Activated B cell treated with CpG ODN at 0.5 μM for 24 hours (primary cell): ENCODE results near the gene RFTN2. TPM values are rescaled to one million over a fixed set of nuclear protein-coding genes. Genes with fewer than 3 reads are reported as not detected.

Source experiments
- ATAC-seq: fragments of 200-7000 bp; cut with Tn5 transposase; one replicate; pipeline ENCODE4 v1.10.0; 2021; ENCODE audit warnings: low read depth, mild to moderate bottlenecking, moderate library complexity
- CTCF ChIA-PET: fragments of 350-600 bp; sonication (Branson Sonifier 250); formaldehyde crosslinking; loops from one replicate; lab custom pipeline; 2021; ENCODE audit warnings: antibody characterized with exemption; lab: Charles Lee
- POLR2A ChIA-PET: fragments of 350-600 bp; sonication (Branson Sonifier 250); formaldehyde crosslinking; loops from one replicate; lab custom pipeline; 2021; ENCODE audit warnings: antibody characterized with exemption; lab: Charles Lee
- DNase-seq: peaks from one replicate; pipeline ENCODE4 v3.0.0; 2022
- H3K27ac Mint-ChIP-seq: one replicate; pipeline ENCODE4 v1.8.0; 2020; ENCODE audit warnings: mixed read lengths
- H3K27me3 Mint-ChIP-seq: one replicate; pipeline ENCODE4 v1.8.0; 2021; ENCODE audit warnings: mixed read lengths
- H3K36me3 Mint-ChIP-seq: one replicate; pipeline ENCODE4 v1.8.0; 2021; ENCODE audit warnings: low read depth, mixed read lengths
- H3K4me1 Mint-ChIP-seq: one replicate; pipeline ENCODE4 v1.8.0; 2021; ENCODE audit warnings: mixed read lengths
- H3K4me3 Mint-ChIP-seq: one replicate; pipeline ENCODE4 v1.8.0; 2020; ENCODE audit warnings: mild to moderate bottlenecking, mixed read lengths
- H3K9me3 Mint-ChIP-seq: one replicate; pipeline ENCODE4 v1.8.0; 2020; ENCODE audit warnings: mixed read lengths
- CTCF ChIP-seq: fragments of 200-600 bp; IDR thresholded peaks from one replicate; pipeline ENCODE4 v1.8.0; 2022; ENCODE audit warnings: antibody characterized with exemption, mild to moderate bottlenecking
- intact Hi-C: fragments of 100-400 bp; cut with micrococcal nuclease; formaldehyde crosslinking; loops from one replicate; pipeline ENCODE4 v1.15.1; 2024
- total RNA-seq: library from RNA; stranded (reverse); gene quantifications from 2 replicates; pipeline ENCODE4 v1.2.3, GENCODE V29; 2022

RFTN2 gene
- total RNA-seq, 1 donor from 2014 or later: not detected

- DNase-seq (no peak), ATAC-seq (no peak)
- POLR2A ChIA-PET: no interaction called here
- Mint-ChIP-seq H3K9me3 (no peaks in the 10 kb centered on the region), H3K4me1 (peaks cover 4% of the 10 kb centered on the region), H3K27me3 (peaks cover 12% of the 10 kb centered on the region), H3K36me3 (no peaks in the 10 kb centered on the region), H3K4me3 (no peak overlapping the region), H3K27ac (no peak overlapping the region)
- TF ChIP-seq CTCF: no peak
- CTCF ChIA-PET: no interaction called here
- intact Hi-C loops: no loop called here
Measured at GRCh38 chr2:197614532-197614931, 60.9 kb downstream of the RFTN2 start.

GRCh38 chr2:197613509-197613987, 61.8 kb downstream of the RFTN2 start:
- Mint-ChIP-seq H3K9me3 (no peaks in the 10 kb centered on the region), H3K27me3 (peaks cover 14% of the 10 kb centered on the region), H3K4me1 (peaks cover 4% of the 10 kb centered on the region), H3K27ac (no peak overlapping the region), H3K36me3 (no peaks in the 10 kb centered on the region), H3K4me3 (no peak overlapping the region)
- POLR2A ChIA-PET: no interaction called here
- intact Hi-C loops: no loop called here
- no peak for DNase-seq
- no peak for TF ChIP-seq CTCF
- ATAC-seq: no peak
- CTCF ChIA-PET: no interaction called here

GRCh38 chr2:197606180-197606579, 69.2 kb downstream of the RFTN2 start:
- H3K36me3 Mint-ChIP-seq: no peaks in the 10 kb centered on the region
- intact Hi-C loops: no loop called here
- POLR2A ChIA-PET: no interaction called here
- no peaks in the 10 kb centered on the region for H3K4me1 Mint-ChIP-seq
- no peak overlapping the region for H3K4me3 Mint-ChIP-seq
- CTCF ChIA-PET: no interaction called here
- ATAC-seq: no peak
- no peak overlapping the region for H3K27ac Mint-ChIP-seq
- DNase-seq: no peak
- TF ChIP-seq CTCF: no peak
- H3K27me3 Mint-ChIP-seq: peaks cover 6% of the 10 kb centered on the region
- H3K9me3 Mint-ChIP-seq: peaks cover 3% of the 10 kb centered on the region

DNA sequence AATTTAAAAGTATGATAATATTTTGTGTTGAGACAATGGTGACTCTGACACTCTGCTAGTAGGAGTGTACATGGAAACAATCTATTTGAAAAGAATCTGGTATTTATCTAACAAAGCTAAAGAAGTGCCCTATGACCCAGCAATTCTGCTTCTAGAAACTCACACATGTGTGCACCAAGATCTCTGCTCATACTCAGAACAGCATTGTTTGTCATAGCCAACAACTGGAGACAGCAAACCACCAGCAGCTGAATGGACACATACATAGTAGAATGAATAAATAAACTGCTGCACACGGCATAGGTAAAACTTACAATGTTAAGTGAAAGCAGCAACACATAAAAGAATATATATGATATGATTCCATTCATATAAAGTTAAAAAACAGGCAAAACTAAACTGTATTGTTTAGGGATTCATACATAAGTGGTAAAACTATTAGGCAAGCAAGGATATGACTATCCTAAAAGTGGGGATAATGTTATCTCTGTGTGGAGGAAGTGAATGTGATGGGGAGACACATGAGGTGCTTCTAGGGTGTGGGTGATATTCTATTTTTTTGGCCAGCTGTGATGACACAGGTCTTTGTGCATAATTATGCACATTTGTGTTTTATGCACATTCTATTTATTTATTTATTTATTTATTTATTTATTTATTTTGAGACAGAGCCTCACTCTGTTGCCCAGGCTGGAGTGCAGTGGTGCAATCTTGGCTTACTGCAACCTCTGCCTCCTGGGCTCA, 71.1 kb downstream of the RFTN2 start:
- H3K36me3 Mint-ChIP-seq: no peaks in the 10 kb centered on the region
- peaks cover 6% of the 10 kb centered on the region for H3K27me3 Mint-ChIP-seq
- H3K27ac Mint-ChIP-seq: no peak overlapping the region
- DNase-seq (no peak), ATAC-seq (no peak)
- intact Hi-C loops: no loop called here
- ChIA-PET CTCF (no interaction called here), POLR2A (no interaction called here)
- no peak overlapping the region for H3K4me3 Mint-ChIP-seq
- H3K9me3 Mint-ChIP-seq: peaks cover 3% of the 10 kb centered on the region
- peaks cover 3% of the 10 kb centered on the region for H3K4me1 Mint-ChIP-seq
- no peak for TF ChIP-seq CTCF

DNA sequence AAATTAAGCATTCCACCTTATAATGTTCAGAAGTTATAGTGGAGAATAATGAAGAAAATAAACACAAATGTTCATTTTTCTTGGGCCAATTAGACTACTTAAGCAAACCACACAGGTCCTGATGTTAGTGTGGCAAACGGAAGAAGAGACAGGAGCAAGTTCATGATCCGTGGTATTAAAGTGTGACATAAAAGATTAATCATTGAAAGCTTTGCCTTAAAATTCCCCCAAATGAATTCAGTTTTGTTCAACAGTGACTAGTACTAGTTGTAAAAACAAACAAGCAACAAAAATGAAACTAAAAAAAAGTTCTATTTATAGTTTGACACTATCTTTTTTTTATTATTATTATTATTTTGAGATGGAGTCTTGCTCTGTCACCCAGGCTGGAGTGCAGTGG, 73.7 kb downstream of the RFTN2 start:
- Mint-ChIP-seq H3K27ac (no peak overlapping the region), H3K27me3 (peaks cover 13% of the 10 kb centered on the region), H3K36me3 (no peaks in the 10 kb centered on the region), H3K9me3 (no peaks in the 10 kb centered on the region), H3K4me1 (peaks cover 4% of the 10 kb centered on the region), H3K4me3 (no peak overlapping the region)
- ATAC-seq (no peak), DNase-seq (no peak)
- intact Hi-C loops: no loop called here
- ChIA-PET CTCF (no interaction called here), POLR2A (no interaction called here)
- no peak for TF ChIP-seq CTCF
